Ramos (cell line): Measurements from ENCODE around the gene KCNJ1.

Experiments
- in situ Hi-C: fragments of 300-500 bp; cut with MboI; formaldehyde crosslinking; loops from one replicate; pipeline ENCODE4 v1.14.3; 2022; ENCODE audit warnings: low sequenced_read_pairs; ENCODE audit not compliant: unreplicated experiment

The KCNJ1 gene

DNA sequence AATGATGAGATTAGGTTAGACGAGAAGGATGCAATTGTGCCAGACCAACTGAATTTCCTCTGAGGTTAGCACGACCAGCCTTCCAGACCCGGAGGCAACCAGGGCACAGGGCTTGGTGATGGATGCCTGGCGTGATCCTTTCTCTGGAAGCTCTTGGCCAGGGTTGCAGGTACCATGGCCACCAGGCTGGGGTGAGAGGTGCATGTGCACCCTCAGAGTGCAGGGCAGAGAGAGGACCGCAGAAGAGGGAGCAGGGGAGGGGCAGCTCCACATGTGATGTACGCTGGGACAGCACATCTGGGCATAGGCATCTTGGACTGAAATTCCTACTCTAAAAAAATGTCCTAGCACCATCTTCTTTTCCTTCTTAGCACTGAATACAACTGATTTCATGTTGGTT is 10.9 kb downstream of the KCNJ1 start:
- in situ Hi-C loops = loop anchor here (10.0 kb wide), 1 partner anchor 571 kb away; no protein-coding TSS in a partner anchor

DNA sequence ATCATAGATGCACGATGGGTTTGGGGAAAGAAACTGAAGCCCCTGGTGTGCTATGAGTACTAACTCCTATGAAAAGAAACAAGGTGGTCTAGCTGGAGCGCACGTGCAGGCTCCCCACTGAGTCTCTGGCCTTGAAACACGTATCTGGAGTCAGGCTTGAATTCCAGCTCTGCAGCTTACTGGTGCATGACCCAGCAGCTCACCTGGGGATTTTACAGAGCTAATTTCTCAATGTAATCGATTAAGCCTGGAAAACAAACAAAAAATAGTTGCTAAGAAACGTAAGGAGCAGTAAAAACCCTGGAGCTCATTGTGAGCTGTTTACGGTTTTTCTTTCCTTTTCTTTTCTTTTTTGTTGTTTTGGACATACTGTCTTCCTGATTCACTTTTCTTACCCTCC is 12.3 kb downstream of the KCNJ1 start:
- in situ Hi-C loops = loop anchor here (10.0 kb wide), 1 partner anchor 570 kb away; no protein-coding TSS in a partner anchor

DNA sequence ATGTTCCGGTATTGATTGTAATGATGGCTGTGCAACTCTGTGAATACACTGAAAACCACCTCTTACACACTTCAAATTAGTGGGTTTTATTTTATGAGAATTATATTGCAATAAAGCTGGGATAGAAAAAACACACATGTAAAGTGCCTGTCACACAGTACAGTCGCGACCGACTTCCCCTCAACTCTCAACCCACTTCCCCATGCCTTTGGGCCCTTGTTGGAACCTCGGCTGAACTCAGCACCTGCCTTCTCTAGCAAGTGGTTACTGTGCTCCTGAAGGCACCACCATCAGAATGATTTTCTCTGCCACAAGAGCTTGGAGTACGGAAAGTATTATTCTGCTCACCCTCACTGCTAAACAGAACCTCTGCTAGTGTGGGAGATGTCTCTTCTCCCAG is 13.5 kb downstream of the KCNJ1 start:
- in situ Hi-C loops = loop anchor here (10.0 kb wide), 1 partner anchor 569 kb away; no protein-coding TSS in a partner anchor

DNA sequence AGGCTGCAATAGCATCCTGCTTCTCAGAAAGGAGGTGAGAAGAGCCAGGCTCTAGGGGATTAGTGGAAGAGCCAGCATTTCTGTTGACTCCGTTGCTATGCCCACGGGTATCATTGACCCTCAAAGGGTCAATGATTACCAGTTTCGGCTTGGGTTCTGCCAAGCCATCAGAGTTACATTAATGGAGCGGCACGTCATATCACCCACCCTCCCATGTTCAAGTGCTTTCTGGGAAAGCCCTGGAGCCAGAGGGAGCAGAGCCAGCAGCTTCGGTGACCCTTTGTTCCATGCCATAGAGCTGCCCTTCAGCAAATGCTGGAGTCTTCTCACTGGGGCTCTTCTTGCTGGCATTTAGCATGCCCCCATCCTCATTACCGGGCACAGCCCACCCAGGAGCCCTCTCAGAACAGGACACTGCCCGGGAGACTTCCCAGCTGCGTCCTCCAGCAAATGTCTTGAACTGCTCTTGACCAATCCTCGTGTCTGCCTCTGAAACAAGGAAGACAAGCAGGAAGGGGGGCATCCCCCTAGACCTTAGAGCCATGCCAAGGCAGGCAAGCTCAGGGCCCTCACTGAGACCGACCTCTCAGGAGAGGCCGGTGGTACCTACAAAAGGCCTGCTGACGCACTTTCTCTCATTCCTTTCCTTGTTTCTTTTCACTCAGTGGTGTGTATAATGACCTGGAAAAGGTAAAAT is 14.6 kb downstream of the KCNJ1 start:
- in situ Hi-C loops = loop anchor here (10.0 kb wide), 1 partner anchor 568 kb away; no protein-coding TSS in a partner anchor

DNA sequence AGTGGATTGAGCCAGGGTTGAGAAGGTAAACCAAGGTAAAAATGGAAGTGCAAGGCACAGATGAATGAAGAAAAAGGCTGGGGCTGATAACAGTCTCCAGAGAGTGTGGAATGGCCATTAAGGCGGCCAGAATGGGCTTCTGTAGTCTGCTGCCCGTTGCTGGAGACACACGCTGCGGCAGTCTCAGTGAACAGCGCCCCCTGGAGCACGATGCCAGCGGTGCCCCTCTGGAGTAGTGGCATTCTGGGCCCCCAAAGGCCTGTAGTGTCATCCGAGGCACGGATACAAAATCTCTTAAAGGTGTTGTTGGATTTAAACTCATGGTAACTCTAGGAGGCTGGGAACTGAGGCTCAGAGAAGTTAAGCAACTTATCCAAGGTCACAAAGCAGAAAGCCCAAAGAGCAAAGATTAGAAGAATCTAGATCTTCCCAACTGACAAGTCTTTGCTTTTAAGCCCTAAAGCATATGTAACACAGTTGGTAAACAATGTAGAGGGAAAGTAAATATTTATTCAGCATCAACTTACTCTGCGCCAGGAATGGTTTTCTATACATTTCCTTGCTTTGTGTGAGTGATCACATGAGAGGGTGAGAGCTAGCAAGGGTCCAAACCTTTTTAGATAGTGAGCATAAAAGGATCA is 18.2 kb downstream of the KCNJ1 start:
- in situ Hi-C loops = loop anchor here (5.0 kb wide), 1 partner anchor 682 kb away; no protein-coding TSS in a partner anchor

DNA sequence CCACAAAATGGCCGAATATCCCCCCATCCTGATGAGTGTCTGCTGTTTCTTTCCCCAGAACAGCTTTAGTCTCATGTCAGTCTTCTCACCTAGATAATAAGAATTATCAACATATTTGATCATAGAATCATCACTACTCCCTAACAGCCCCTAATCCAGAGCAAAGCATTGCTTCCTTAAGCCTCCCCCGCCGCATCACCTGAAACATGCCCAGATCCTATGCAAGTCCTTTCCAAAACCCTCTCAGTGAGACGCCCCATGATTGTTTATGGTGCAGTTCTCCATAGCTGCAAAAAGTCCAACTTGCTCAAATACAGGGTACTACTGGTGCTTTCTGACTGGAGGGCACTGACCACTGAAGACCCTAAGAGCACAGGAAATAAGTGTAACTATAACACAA is 20.1 kb downstream of the KCNJ1 start:
- in situ Hi-C loops = loop anchor here (5.0 kb wide), 1 partner anchor 680 kb away; no protein-coding TSS in a partner anchor

DNA sequence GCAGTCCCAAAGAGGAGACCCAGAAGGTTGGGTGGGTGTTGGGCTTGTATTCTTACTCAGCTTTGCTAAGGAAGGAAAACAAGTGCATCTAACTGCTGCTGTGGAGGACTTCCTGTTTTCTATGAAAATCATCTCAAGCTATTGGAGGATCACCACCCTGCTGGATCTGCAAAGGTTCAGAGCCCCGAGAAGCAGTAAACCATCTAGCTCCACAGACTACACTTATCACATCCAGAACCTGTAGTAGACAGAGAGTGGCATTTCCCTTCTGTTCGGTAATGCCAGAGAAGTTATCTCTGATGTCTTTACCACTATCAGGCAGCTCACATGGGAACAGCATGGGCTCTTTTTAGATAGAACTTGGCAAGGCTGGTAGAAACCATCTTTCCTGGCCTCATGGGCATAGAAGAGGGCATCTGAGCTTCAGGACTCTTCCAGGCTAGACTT is 21.7 kb downstream of the KCNJ1 start:
- in situ Hi-C loops = loop anchor here (5.0 kb wide), 1 partner anchor 678 kb away; no protein-coding TSS in a partner anchor

DNA sequence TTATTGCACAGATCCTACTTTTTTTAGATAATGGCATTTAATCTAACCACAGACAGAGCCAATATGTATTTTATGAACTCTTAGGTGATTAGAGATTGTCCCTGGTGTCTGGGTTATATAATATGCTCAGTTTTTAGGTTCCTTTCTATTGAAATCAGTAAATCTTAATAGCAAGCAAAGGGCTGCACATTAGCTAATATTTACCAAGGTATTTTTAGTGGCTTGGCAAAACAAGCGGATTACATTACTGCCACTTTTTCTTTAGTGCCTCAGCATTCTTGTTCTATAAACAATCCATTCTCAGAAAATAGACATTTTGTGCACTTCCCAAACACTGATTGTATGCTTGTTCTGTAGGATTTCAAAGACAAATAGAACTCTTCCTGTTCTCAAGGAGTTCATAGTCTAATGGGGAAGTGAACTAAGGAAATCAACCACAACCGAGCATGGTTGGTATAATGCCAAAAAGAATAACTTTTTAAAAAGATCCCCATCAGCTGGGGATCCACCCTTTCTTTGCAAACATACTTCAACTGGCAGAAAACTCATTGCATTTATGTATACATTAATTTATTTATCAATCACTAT is 23.8 kb downstream of the KCNJ1 start:
- in situ Hi-C loops = no loop called here

DNA sequence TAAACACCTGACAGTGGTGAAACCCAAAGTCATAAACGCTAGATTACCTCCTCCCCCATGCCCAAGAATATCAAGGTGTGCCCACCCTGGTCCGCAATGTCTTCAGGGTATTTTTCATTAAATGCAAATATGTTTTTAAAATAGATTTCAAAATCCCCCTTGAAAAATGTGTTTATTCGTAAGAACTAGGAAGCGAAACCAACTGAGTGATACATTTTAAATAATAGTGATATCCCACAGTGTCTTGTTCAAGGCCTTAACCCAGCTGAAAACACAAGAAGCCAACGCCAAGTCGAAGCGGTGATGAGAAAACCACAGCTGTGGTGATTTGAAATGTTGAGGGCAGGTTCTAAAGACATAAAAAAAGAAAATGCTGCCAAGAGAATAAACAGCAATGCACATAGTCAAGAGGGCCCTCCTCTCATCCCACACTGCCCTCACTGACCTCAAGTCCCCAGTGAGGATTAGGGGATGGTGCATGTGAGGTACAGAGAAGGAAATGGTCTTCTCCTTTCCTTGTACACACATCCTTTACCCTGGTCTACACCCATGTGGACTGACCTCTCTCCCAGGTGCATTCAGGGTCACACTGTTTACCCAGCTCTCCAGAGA is 25.5 kb downstream of the KCNJ1 start:
- in situ Hi-C loops = no loop called here

DNA sequence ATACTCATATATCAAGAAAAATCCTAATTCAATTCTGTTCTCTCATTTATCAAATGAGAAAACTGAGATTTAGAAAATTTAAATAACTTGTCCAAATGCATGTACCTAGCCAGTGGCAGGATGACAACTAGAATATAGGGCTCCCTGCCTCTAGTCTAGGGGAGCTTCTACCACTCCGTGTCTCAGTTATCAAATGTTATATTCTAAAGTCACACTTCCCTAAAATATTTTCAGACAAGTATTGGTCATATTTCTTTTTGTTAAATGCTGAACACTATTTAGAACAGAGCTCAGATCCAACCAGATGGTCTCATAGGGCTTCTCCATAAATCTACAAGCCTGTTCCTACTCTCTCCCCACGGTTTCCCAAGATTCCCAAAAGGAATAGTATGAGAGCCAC is 26.3 kb downstream of the KCNJ1 start:
- in situ Hi-C loops = no loop called here

DNA sequence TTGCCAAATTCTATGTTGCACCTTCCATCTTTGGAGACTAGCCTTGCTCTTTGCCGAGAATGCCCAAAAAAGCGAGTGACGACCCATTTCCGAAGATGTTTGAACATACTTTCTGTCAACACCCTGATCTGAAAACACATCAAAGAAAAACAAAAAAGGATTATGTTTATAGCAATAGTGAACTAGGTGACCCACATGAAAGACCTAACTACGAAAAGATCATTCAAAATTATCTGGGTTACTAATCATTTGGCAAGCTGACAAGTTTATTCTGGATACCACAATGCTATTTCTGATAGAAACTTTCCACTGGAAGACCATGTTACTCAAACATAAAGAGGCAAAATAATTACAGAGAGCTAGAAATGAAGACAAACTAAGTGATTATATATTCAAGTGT is 27.0 kb downstream of the KCNJ1 start:
- in situ Hi-C loops = no loop called here

DNA sequence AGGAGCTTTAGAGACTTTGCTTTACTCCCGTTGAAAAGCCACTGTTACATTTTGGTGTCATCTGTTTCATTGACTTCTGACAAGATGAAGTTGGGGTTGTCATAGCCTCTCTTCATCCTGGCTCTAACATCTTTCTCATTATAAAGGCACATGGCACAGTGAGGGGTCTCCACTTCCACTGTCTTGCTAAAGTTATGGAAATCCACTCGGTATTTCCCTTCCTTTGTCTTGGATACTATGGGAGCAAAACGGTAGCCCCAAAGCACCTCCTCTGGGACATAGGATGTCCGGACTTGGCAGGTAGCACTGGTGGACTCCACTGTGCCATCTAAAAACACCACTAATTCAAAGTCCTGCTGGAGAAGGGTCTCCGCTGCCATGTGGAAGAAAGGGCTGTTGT is 28.0 kb downstream of the KCNJ1 start:
- in situ Hi-C loops = no loop called here

DNA sequence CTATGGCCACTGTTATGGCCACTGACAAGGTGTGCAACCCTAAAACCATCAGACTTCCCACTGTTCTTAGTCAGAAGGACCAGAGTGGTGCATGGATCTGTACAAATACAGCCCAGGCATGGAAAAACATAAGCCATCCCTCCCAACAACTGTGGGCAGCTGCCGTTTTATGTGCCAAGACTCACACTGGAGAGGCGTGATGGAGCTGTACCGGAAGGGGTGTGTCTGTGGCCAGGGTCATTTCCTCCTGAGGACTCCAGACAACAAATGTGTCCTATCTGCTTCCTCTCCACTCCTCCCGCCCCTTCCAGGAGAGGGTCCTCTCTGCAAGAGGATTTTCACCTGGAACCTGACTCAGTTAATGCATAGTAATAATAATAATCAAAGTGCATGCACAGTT is 29.5 kb downstream of the KCNJ1 start:
- in situ Hi-C loops = no loop called here

DNA sequence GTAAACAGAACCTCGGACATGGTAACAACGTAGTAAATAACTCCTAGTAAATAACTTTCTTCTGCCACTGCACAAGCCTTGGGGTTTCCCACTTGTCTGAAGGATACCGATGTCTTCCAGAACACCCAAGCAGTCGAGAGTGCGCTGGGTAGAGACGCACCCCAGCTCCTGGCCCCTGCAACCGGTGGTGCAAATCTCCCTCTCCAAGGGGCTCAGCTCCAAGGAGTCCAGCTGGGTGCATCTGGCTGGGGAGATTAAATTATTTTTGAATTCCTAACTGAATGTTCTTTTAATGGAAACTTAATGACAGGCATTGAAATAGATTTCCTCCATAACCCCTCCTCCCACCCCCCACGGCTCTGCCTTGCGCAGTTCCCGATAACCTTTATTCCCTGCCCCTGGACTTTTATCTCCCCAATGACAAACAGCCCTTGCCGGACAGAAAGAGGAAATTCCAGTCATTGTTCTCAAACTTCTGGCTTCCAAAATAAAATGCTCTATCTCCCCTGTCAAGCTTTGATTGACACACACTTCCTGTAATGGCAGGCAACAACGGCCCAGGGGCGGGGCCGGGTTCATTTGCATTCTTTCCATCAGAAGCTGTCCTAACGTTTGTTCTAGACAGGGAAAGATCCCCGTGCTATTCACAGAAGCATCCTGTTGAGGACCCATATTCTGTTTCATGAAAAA is 31.2 kb downstream of the KCNJ1 start:
- in situ Hi-C loops = no loop called here

DNA sequence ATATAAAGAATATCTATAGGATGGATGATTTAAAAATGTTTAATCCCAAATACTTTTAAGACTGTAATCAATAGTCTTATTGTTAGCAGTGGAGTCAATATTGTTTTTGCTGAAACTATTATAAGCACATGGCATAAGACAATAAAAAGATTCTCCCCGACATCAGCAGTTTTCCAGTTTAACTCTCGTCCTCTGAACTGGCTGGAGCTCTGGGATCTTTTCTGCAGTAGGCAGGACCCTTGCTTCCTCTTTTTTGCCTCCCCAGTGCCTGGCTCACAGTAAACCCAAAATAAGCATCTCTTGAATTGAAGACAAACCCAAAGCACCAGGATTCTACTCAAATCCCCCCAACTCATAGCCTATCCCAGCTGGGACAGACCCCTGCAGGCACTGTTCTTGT is 32.9 kb downstream of the KCNJ1 start:
- in situ Hi-C loops = loop anchor here (5.0 kb wide), 1 partner anchor 202 kb away; no protein-coding TSS in a partner anchor

DNA sequence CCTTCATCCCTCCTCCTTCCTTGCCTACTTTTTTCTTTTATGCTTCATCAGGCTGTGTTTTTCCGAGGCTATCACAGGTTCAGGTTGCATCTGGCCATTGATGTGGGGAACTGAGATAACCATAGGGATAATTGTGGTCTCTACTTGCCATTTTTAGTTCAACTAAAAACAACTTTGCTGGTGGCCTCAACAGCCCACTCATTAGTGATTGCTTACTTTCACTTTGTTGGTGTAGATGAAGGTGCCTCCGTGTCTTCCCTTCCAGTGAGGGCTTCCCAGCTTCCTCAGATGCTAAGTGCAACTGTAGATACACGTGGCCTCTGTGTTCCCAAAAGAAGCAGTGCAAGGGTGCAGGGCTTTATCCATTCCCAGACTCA is 35.0 kb downstream of the KCNJ1 start:
- in situ Hi-C loops = loop anchor here (5.0 kb wide), 1 partner anchor 200 kb away; no protein-coding TSS in a partner anchor

DNA sequence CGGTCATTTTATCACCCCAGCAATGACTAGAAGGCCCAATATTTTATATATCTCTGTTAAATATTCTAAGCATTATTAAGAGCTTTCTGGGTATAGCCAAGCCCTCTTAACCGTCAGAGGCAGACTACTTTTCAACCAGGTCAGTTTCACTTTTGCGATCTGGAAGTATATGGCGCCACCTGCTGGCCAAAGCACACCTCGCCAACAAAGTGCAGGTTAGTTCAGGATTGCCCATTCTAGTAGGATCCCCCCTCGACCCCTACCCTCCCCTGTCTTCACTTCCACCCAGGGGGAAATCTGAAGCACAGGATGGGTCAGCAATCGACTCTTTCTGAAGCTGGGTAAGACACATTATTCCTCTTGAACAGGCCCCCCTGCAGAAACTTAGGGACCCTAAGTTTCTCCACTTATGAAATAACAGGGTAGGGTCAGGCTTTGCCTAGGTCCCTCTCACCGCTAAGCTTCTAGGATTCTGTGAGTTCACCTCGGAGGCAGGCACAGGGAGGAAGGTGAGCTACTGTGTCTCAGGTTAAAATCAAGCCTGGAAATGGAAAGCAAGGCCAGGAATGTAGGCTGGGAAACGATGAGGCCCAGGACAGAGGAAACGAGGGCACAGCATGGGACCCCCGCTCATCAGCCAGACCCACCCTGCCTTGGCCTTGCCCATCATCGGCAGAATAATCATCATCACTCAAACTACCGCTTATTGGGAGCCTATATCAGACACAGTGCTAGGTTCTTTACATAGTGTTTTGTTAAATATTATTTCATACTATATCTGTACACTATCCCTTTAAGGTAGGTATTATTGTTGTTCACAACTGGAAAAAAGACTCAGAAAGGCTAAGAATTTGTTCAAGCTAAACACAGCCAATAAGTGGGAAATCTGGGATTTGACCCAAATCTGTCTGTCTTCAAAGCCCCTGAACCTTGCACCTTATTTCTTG is 35.6 kb downstream of the KCNJ1 start:
- in situ Hi-C loops = loop anchor here (5.0 kb wide), 1 partner anchor 199 kb away; no protein-coding TSS in a partner anchor

DNA sequence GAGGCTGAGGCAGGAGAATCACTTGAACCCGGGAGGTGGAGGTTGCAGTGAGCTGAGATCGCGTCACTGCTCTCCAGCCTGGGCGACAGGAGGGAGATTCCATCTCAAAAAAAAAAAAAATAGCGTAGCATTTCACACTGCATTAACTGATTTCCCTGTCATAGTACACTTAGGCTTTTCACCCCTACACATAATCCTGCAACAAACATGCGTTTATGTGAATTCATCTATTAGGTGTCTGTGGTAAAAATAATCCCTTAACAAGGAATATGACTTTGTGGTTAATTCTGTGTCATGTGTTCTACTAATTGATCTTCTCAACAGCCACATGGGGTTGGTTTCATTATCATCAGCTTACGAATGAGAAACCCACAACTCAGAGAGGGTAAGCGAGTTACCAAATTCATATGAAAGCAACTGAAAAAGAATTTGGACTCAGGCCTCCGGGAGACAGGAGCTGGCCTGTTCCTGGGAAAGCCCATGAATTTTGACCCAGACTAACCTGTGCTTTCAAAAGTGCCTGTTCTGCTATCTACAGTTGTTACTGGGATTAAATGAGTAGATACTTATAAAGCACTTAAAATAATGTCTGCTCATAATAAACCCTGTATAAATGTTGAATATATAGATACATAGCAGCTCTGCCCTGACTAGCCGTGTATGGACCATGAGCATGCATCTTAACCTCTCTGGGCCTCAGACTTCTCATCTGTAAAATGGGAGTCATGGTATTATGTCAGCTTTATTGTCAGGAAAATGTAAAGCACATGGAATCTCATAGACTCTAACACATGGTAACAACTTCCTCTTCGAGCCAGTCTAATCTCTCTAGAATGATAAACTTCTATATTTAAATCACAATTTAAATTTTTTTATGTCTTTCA is 36.6 kb downstream of the KCNJ1 start:
- in situ Hi-C loops = loop anchor here (5.0 kb wide), 1 partner anchor 198 kb away; no protein-coding TSS in a partner anchor
